ENCODE data around the gene NPFFR1.
A peak's percentile ranks its signal among the peaks of the same experiment; 100 is the strongest.

NPFFR1 gene

GRCh38 chr10:70234668-70235447 lies 48.9 kb downstream of the NPFFR1 start:
- H3K27ac ChIP-seq: no peak overlapping the region

GRCh38 chr10:70233939-70234300 lies 49.9 kb downstream of the NPFFR1 start:
- H3K27ac ChIP-seq: peak overlapping the region; percentile 88
- TF ChIP-seq CTCF (conservative IDR thresholded peaks at IDR 0.05) (peak; percentile 23), ZFX (IDR thresholded peaks at IDR 0.05) (no peak)

More at GRCh38 chr10:70234668-70235447, 48.9 kb downstream of the NPFFR1 start:
- TF ChIP-seq ZFX (IDR thresholded peaks at IDR 0.05) (no peak), CTCF (conservative IDR thresholded peaks at IDR 0.05) (no peak)

- peak; percentile 96 for TF ChIP-seq ZFX (IDR thresholded peaks at IDR 0.05)
- TF ChIP-seq CTCF (conservative IDR thresholded peaks at IDR 0.05): peak; percentile 66
- peak within 1 kb of the TSS; percentile 88 for H3K27ac ChIP-seq
Observed at GRCh38 chr10:70233109-70233938, 50.5 kb downstream of the NPFFR1 start, which contains the start of gene PPA1. TSS of gene PPA1 (minus strand) at chr10:70233429. CDS start at chr10:70233327, 102 bp downstream.

- TF ChIP-seq ZFX (IDR thresholded peaks at IDR 0.05) (no peak), CTCF (conservative IDR thresholded peaks at IDR 0.05) (no peak)
- H3K27ac ChIP-seq: peak overlapping the region; percentile 88
Observed at GRCh38 chr10:70232859-70233108, 51.0 kb downstream of the NPFFR1 start.

- H3K27ac ChIP-seq: peak overlapping the region; percentile 88
Observed at GRCh38 chr10:70232155-70232858, 51.5 kb downstream of the NPFFR1 start.

GRCh38 chr10:70228491-70228890 lies 55.3 kb downstream of the NPFFR1 start:
- no peak overlapping the region for H3K27ac ChIP-seq
- TF ChIP-seq ZFX (IDR thresholded peaks at IDR 0.05): no peak
- no peak for TF ChIP-seq CTCF (conservative IDR thresholded peaks at IDR 0.05)

More at GRCh38 chr10:70232155-70232858, 51.5 kb downstream of the NPFFR1 start:
- no peak for TF ChIP-seq CTCF (conservative IDR thresholded peaks at IDR 0.05)
- no peak for TF ChIP-seq ZFX (IDR thresholded peaks at IDR 0.05)

Measured in C4-2B (cell line).